Measurements from ENCODE around the gene ADGRG6. TPM values are rescaled to one million over a fixed set of nuclear protein-coding genes. Genes with fewer than 3 reads are reported as not detected.

ADGRG6 gene
- total RNA-seq, 1 donor from 2014 or later: 57.4 TPM

- DNase-seq (ENCODE audit: low spot score): no peak
- no peak for ATAC-seq
- intact Hi-C loops (cut with DNase I): no loop called here
Measured at GRCh38 chr6:142385352-142385751, 83.5 kb downstream of the ADGRG6 start.

GRCh38 chr6:142386657-142387056 lies 84.8 kb downstream of the ADGRG6 start:
- ATAC-seq (no peak), DNase-seq (ENCODE audit: low spot score) (no peak)
- intact Hi-C loops (cut with DNase I): no loop called here

- DNase-seq (ENCODE audit: low spot score): no peak
- ATAC-seq: peak; percentile 87
- intact Hi-C loops (cut with DNase I): no loop called here
Measured at GRCh38 chr6:142387997-142388815, 86.4 kb downstream of the ADGRG6 start.

- no peak for DNase-seq (ENCODE audit: low spot score)
- no peak for ATAC-seq
- intact Hi-C loops (cut with DNase I): loop anchor here (10.0 kb wide), 1 partner anchor 230 kb away; no protein-coding TSS in a partner anchor
Measured at GRCh38 chr6:142395266-142395665, 93.5 kb downstream of the ADGRG6 start.

- intact Hi-C loops (cut with DNase I): loop anchor here (10.0 kb wide), 1 partner anchor 231 kb away; no protein-coding TSS in a partner anchor
- DNase-seq (ENCODE audit: low spot score) (no peak), ATAC-seq (no peak)
Measured at GRCh38 chr6:142395768-142396231, 94.0 kb downstream of the ADGRG6 start.

- no peak for DNase-seq (ENCODE audit: low spot score)
- intact Hi-C loops (cut with DNase I): loop anchor here (10.0 kb wide), 1 partner anchor 234 kb away; no protein-coding TSS in a partner anchor
- ATAC-seq: no peak
Measured at GRCh38 chr6:142398353-142398752, 96.5 kb downstream of the ADGRG6 start.

- intact Hi-C loops (cut with DNase I): loop anchor here (10.0 kb wide), 1 partner anchor 235 kb away; no protein-coding TSS in a partner anchor
- no peak for ATAC-seq
- no peak for DNase-seq (ENCODE audit: low spot score)
Measured at GRCh38 chr6:142399739-142400138, 97.9 kb downstream of the ADGRG6 start.

GRCh38 chr6:142400495-142400894 lies 98.7 kb downstream of the ADGRG6 start:
- DNase-seq (ENCODE audit: low spot score) (no peak), ATAC-seq (no peak)
- intact Hi-C loops (cut with DNase I): no loop called here

GRCh38 chr6:142401838-142402237 lies 100.0 kb downstream of the ADGRG6 start:
- ATAC-seq (no peak), DNase-seq (ENCODE audit: low spot score) (no peak)
- intact Hi-C loops (cut with DNase I): no loop called here

- intact Hi-C loops (cut with DNase I): no loop called here
- ATAC-seq: no peak
- no peak for DNase-seq (ENCODE audit: low spot score)
Measured at GRCh38 chr6:142404751-142405150, 102.9 kb downstream of the ADGRG6 start.

- intact Hi-C loops (cut with DNase I): no loop called here
- DNase-seq (ENCODE audit: low spot score): no peak
- ATAC-seq: no peak
Measured at GRCh38 chr6:142406131-142406530, 104.3 kb downstream of the ADGRG6 start.

GRCh38 chr6:142407685-142408273 lies 106.0 kb downstream of the ADGRG6 start:
- intact Hi-C loops (cut with DNase I): no loop called here
- ATAC-seq: no peak

GRCh38 chr6:142408409-142408808 lies 106.6 kb downstream of the ADGRG6 start:
- intact Hi-C loops (cut with DNase I): no loop called here
- no peak for DNase-seq (ENCODE audit: low spot score)
- ATAC-seq: no peak

More at GRCh38 chr6:142407685-142408273, 106.0 kb downstream of the ADGRG6 start:
- no peak for DNase-seq (ENCODE audit: low spot score)

GRCh38 chr6:142409794-142410193 lies 108.0 kb downstream of the ADGRG6 start:
- ATAC-seq: no peak
- DNase-seq (ENCODE audit: low spot score): no peak
- intact Hi-C loops (cut with DNase I): no loop called here

- ATAC-seq (no peak), DNase-seq (ENCODE audit: low spot score) (no peak)
- intact Hi-C loops (cut with DNase I): no loop called here
Measured at GRCh38 chr6:142411145-142411544, 109.3 kb downstream of the ADGRG6 start.

GRCh38 chr6:142412241-142412640 lies 110.4 kb downstream of the ADGRG6 start:
- DNase-seq (ENCODE audit: low spot score) (no peak), ATAC-seq (no peak)
- intact Hi-C loops (cut with DNase I): no loop called here

- ATAC-seq: no peak
- intact Hi-C loops (cut with DNase I): no loop called here
- no peak for DNase-seq (ENCODE audit: low spot score)
Measured at GRCh38 chr6:142412658-142413057, 110.9 kb downstream of the ADGRG6 start.

GRCh38 chr6:142413111-142413510 lies 111.3 kb downstream of the ADGRG6 start:
- ATAC-seq: no peak
- intact Hi-C loops (cut with DNase I): no loop called here
- DNase-seq (ENCODE audit: low spot score): no peak

- intact Hi-C loops (cut with DNase I): no loop called here
- no peak for ATAC-seq
Measured at GRCh38 chr6:142414462-142415250, 112.8 kb downstream of the ADGRG6 start.

More at GRCh38 chr6:142414462-142415250, 112.8 kb downstream of the ADGRG6 start:
- DNase-seq (ENCODE audit: low spot score): no peak

All from sciatic nerve (tissue), 2 donors.